Sigmoid colon (tissue), 7 donors: Measurements from ENCODE around the gene YIPF1. TPM values are rescaled to one million over a fixed set of nuclear protein-coding genes. Genes with fewer than 3 reads are reported as not detected.
A peak's percentile ranks its signal among the peaks of the same experiment; 100 is the strongest.
"Not testable (repeated sequence)": the region's sequence is repeated elsewhere in the genome, so short reads cannot be mapped to it uniquely, and the experiment has no call there.

Source experiments
- DNase-seq: peaks from one replicate; pipeline ENCODE4 v3.0.0-alpha.2; 2019
- H3K27ac ChIP-seq, 4 donors: fragments of 200-600 bp; sonication (generic); one replicate each; pipeline ENCODE4 v1.5.1; 2016 to 2019; ENCODE audit warnings: mild to moderate bottlenecking in 1 of 4
- H3K27me3 ChIP-seq, 3 donors: fragments of 200-600 bp; sonication (generic); one replicate each; pipeline ENCODE4 v1.5.1; 2019; ENCODE audit warnings: mild to moderate bottlenecking in 1 of 3
- H3K36me3 ChIP-seq, 4 donors: fragments of 200-600 bp; sonication (generic); one replicate each; pipeline ENCODE4 v1.5.1; 2016 to 2019
- H3K4me1 ChIP-seq, 4 donors: fragments of 200-600 bp; sonication (generic); one replicate each; pipeline ENCODE4 v1.5.1; 2017 to 2019
- H3K4me3 ChIP-seq, 4 donors: fragments of 200-600 bp; sonication (generic); one replicate each; pipeline ENCODE4 v1.5.1; 2017 to 2019; ENCODE audit warnings: mild to moderate bottlenecking in 2 of 4, moderate library complexity in 1 of 4
- H3K9me3 ChIP-seq, 4 donors: fragments of 200-600 bp in 3 of 4; sonication (generic) in 3 of 4; one replicate each; pipeline versions ENCODE4 v1.5.1 to v1.6.1; 2013 to 2019
- CTCF ChIP-seq, 4 experiments: fragments of 450-650 bp in 3 of 4; fragments of 200-600 bp in 1 of 4; IDR thresholded peaks; one replicate each; pipeline ENCODE4 v1.5.1; 2016 to 2019; ENCODE audit warnings: antibody characterized with exemption in 4 of 4, mild to moderate bottlenecking in 3 of 4, moderate library complexity in 2 of 4
- EP300 ChIP-seq, 4 donors: sonication (generic); formaldehyde crosslinking; IDR thresholded peaks; one replicate each; pipeline ENCODE4 v1.6.1; 2017; ENCODE audit warnings: antibody characterized with exemption in 4 of 4
- POLR2A ChIP-seq, 2 donors: fragments of 450-650 bp; IDR thresholded peaks; one replicate each; pipeline ENCODE4 v1.6.1; 2016; ENCODE audit warnings: antibody characterized with exemption in 2 of 2, mild to moderate bottlenecking in 2 of 2, moderate library complexity in 2 of 2
- POLR2AphosphoS5 ChIP-seq, 4 donors: sonication (generic); formaldehyde crosslinking; IDR thresholded peaks; one replicate each; pipeline ENCODE4 v1.6.1; 2017; ENCODE audit warnings: antibody characterized with exemption in 4 of 4
- WGBS, 2 donors: extraction: QIAGEN DNeasy Blood & Tissue Kit; methylation state at CpG; one replicate each; pipeline ENCODE4 v1.1.7; 2013; 5-methylcytosine and 5-hydroxymethylcytosine counted together
- intact Hi-C: fragments of 100-400 bp; cut with DNase I; formaldehyde crosslinking; loops from one replicate; pipeline ENCODE4 v1.15.1; 2023
- polyA plus RNA-seq, 3 donors: library from polyadenylated mRNA; stranded (reverse); fragments of 200-250 nt; gene quantifications; one replicate each; pipeline ENCODE4 v1.2.3, GENCODE V29; 2013
- total RNA-seq, 4 donors: library from RNA; depleted of rRNA; stranded (reverse); fragments of >200 nt; gene quantifications; one replicate each; pipeline ENCODE4 v1.1.0, GENCODE V29; 2016
- donor health status: healthy with polysubstance abuse.
- donor health status: Bipolar disorder and iron deficiency.
- donor health status: healthy.

YIPF1 gene
- total and polyA plus RNA-seq, 7 donors = 13.3 to 28.0 (median 23.3) TPM

- WGBS, 2 donors = 69 to 81% methylated on average over 5 of the region's 5 CpGs
Measured at GRCh38 chr1:53892911-53893310, 3.3 kb upstream of the YIPF1 start.

GRCh38 chr1:53891678-53892077 lies 2.1 kb upstream of the YIPF1 start:
- peaks cover 0 to 35% (median 25%) of the 10 kb centered on the region in 4 donors for H3K4me1 ChIP-seq
- no peak overlapping the region for H3K4me3 ChIP-seq
- DNase-seq = no peak
- no peaks in the 10 kb centered on the region for H3K27me3 ChIP-seq
- no peak for TF ChIP-seq CTCF (IDR thresholded peaks at IDR 0.05)
- TF ChIP-seq EP300 (IDR thresholded peaks at IDR 0.05) = no peak
- TF ChIP-seq POLR2AphosphoS5 (IDR thresholded peaks at IDR 0.05) = no peak
- no peak for TF ChIP-seq POLR2A (IDR thresholded peaks at IDR 0.05)
- intact Hi-C loops = no loop called here
- H3K9me3 ChIP-seq = no peaks in the 10 kb centered on the region
- peaks cover 0 to 6% (median 0%) of the 10 kb centered on the region in 4 donors for H3K36me3 ChIP-seq
- WGBS, 2 donors = 93 to 94% methylated on average over 2 of the region's 2 CpGs
- H3K27ac ChIP-seq = no peak overlapping the region

More at GRCh38 chr1:53892911-53893310, 3.3 kb upstream of the YIPF1 start:
- H3K9me3 ChIP-seq = no peaks in the 10 kb centered on the region
- DNase-seq = no peak
- H3K27me3 ChIP-seq = no peaks in the 10 kb centered on the region
- peaks cover 0 to 48% (median 35%) of the 10 kb centered on the region in 4 donors for H3K4me1 ChIP-seq
- no peak for TF ChIP-seq EP300 (IDR thresholded peaks at IDR 0.05)
- no peak for TF ChIP-seq CTCF (IDR thresholded peaks at IDR 0.05)
- no peak for TF ChIP-seq POLR2AphosphoS5 (IDR thresholded peaks at IDR 0.05)
- no peak for TF ChIP-seq POLR2A (IDR thresholded peaks at IDR 0.05)
- H3K36me3 ChIP-seq = no peaks in the 10 kb centered on the region
- intact Hi-C loops = no loop called here
- H3K4me3 ChIP-seq = no peak overlapping the region
- H3K27ac ChIP-seq = no peak overlapping the region

- Histone ChIP-seq H3K4me3 (no peak overlapping the region), H3K27ac (no peak overlapping the region), H3K4me1 (peaks cover 0 to 29% (median 19%) of the 10 kb centered on the region in 4 donors), H3K36me3 (peaks cover 0 to 11% (median 1%) of the 10 kb centered on the region in 4 donors), H3K27me3 (no peaks in the 10 kb centered on the region), H3K9me3 (no peaks in the 10 kb centered on the region)
- intact Hi-C loops = no loop called here
- DNase-seq = no peak
- no peak for TF ChIP-seq CTCF (IDR thresholded peaks at IDR 0.05)
- no peak for TF ChIP-seq POLR2AphosphoS5 (IDR thresholded peaks at IDR 0.05)
- TF ChIP-seq EP300 (IDR thresholded peaks at IDR 0.05) = no peak
- no peak for TF ChIP-seq POLR2A (IDR thresholded peaks at IDR 0.05)
- 89 to 94% methylated on average over 2 of the region's 2 CpGs for WGBS, 2 donors
Measured at GRCh38 chr1:53891018-53891417, 1.4 kb upstream of the YIPF1 start.

GRCh38 chr1:53890522-53890941 lies 935 bp upstream of the YIPF1 start:
- 70 to 82% methylated on average over 7 of the region's 7 CpGs for WGBS, 2 donors
- H3K27ac ChIP-seq = peak overlapping the region; percentile 79 to 89 (median 82)
- DNase-seq = no peak
- H3K4me1 ChIP-seq = peaks cover 0 to 24% (median 18%) of the 10 kb centered on the region in 4 donors
- no peak for TF ChIP-seq CTCF (IDR thresholded peaks at IDR 0.05)
- TF ChIP-seq POLR2AphosphoS5 (IDR thresholded peaks at IDR 0.05) = no peak
- TF ChIP-seq EP300 (IDR thresholded peaks at IDR 0.05) = no peak
- TF ChIP-seq POLR2A (IDR thresholded peaks at IDR 0.05) = no peak
- peak overlapping the region; percentile 84 to 95 (median 90) for H3K4me3 ChIP-seq
- no peaks in the 10 kb centered on the region for H3K9me3 ChIP-seq
- H3K36me3 ChIP-seq = peaks cover 0 to 15% (median 2%) of the 10 kb centered on the region in 4 donors
- H3K27me3 ChIP-seq = no peaks in the 10 kb centered on the region
- intact Hi-C loops = no loop called here

- Histone ChIP-seq H3K4me1 (peaks cover 0 to 21% (median 18%) of the 10 kb centered on the region in 4 donors), H3K4me3 (peak overlapping the region; percentile 84 to 95 (median 90)), H3K9me3 (no peaks in the 10 kb centered on the region), H3K27ac (peak overlapping the region in 3 of 4 donors; percentile 79 to 89 (median 86)), H3K27me3 (no peaks in the 10 kb centered on the region), H3K36me3 (peaks cover 0 to 30% (median 2%) of the 10 kb centered on the region in 4 donors)
- 41 to 51% methylated on average over 2 of the region's 2 CpGs for WGBS, 2 donors
- no peak for TF ChIP-seq POLR2A (IDR thresholded peaks at IDR 0.05)
- TF ChIP-seq EP300 (IDR thresholded peaks at IDR 0.05) = no peak
- no peak for TF ChIP-seq POLR2AphosphoS5 (IDR thresholded peaks at IDR 0.05)
- TF ChIP-seq CTCF (IDR thresholded peaks at IDR 0.05) = no peak
- intact Hi-C loops = loop anchor here (2.0 to 5.0 kb wide), 2 partner anchors 51 to 58 kb away; partner anchors contain the start of genes LRRC42 and NDC1
- DNase-seq = no peak
Measured at GRCh38 chr1:53888681-53889080, 916 bp downstream of the YIPF1 start.

GRCh38 chr1:53883600-53883999 lies 6.0 kb downstream of the YIPF1 start:
- peaks cover 14 to 76% (median 21%) of the 10 kb centered on the region in 4 donors for H3K36me3 ChIP-seq
- H3K4me1 ChIP-seq, H3K27me3 ChIP-seq, DNase-seq, H3K27ac ChIP-seq, H3K4me3 ChIP-seq, intact Hi-C loops, H3K9me3 ChIP-seq: not testable (repeated sequence)
- WGBS, 2 donors = 94% methylated on average over 6 of the region's 6 CpGs

GRCh38 chr1:53881853-53882252 lies 7.7 kb downstream of the YIPF1 start:
- H3K4me3 ChIP-seq, H3K27ac ChIP-seq, H3K27me3 ChIP-seq, DNase-seq, H3K9me3 ChIP-seq, H3K4me1 ChIP-seq, intact Hi-C loops: not testable (repeated sequence)
- WGBS, 2 donors = 97 to 98% methylated on average over 2 of the region's 2 CpGs
- H3K36me3 ChIP-seq = peaks cover 21 to 86% (median 34%) of the 10 kb centered on the region in 4 donors
